Vagina (tissue), 2 donors: ENCODE measurements around the gene TOGARAM2. TPM values are rescaled to one million over a fixed set of nuclear protein-coding genes. Genes with fewer than 3 reads are reported as not detected.
"Not testable (repeated sequence)": the region's sequence is repeated elsewhere in the genome, so short reads cannot be mapped to it uniquely, and the experiment has no call there.

Source experiments
- DNase-seq, 2 donors: peaks; one replicate each; pipeline ENCODE4 v3.0.0-alpha.2; 2017; ENCODE audit errors: extremely low spot score in 2 of 2
- H3K27ac ChIP-seq: fragments of 200-600 bp; sonication (generic); one replicate; pipeline ENCODE4 v1.5.1; 2019
- H3K27me3 ChIP-seq: fragments of 200-600 bp; sonication (generic); one replicate; pipeline ENCODE4 v1.5.1; 2019
- H3K36me3 ChIP-seq, 2 donors: fragments of 200-600 bp; sonication (generic); one replicate each; pipeline ENCODE4 v1.5.1; 2017 to 2019
- H3K4me1 ChIP-seq: fragments of 200-600 bp; sonication (generic); one replicate; pipeline ENCODE4 v1.5.1; 2019
- H3K4me3 ChIP-seq, 2 donors: fragments of 200-600 bp; sonication (generic); 1 replicate in 1 of 2; 2 replicates in 1 of 2; pipeline ENCODE4 v1.5.1; 2016 to 2019
- H3K9me3 ChIP-seq: fragments of 200-600 bp; sonication (generic); one replicate; pipeline ENCODE4 v1.5.1; 2019
- POLR2A ChIP-seq, 2 donors: fragments of 450-650 bp; IDR thresholded peaks; one replicate each; pipeline ENCODE4 v1.6.1; 2017; ENCODE audit warnings: antibody characterized with exemption in 2 of 2, mild to moderate bottlenecking in 2 of 2, moderate library complexity in 2 of 2
- POLR2AphosphoS5 ChIP-seq, 2 donors: sonication (generic); formaldehyde crosslinking; IDR thresholded peaks; one replicate each; pipeline ENCODE4 v1.9.0; 2017; ENCODE audit warnings: antibody characterized with exemption in 2 of 2, mild to moderate bottlenecking in 2 of 2, low read depth in 1 of 2; ENCODE audit not compliant: insufficient read depth in 1 of 2
- intact Hi-C: fragments of 100-400 bp; cut with DNase I; formaldehyde crosslinking; loops from one replicate; pipeline ENCODE4 v1.15.1; 2023
- total RNA-seq: library from RNA; depleted of rRNA; stranded (reverse); fragments of >200 nt; gene quantifications from one replicate; pipeline ENCODE4 v1.2.3, GENCODE V29; 2016
- TF ChIP-seq, protein P1 (sequence below), 3 experiments: fragments of 450-650 bp in 2 of 3; fragments of 200-600 bp in 1 of 3; sonication (generic) in 1 of 3; IDR thresholded peaks; one replicate each; pipeline ENCODE4 v1.5.1; 2017 to 2019; ENCODE audit warnings: antibody characterized with exemption in 3 of 3, mild to moderate bottlenecking in 2 of 3, moderate library complexity in 2 of 3

The TOGARAM2 gene
- total RNA-seq, 1 donor from 2014 or later = under 0.01 TPM

GRCh38 chr2:28975671-28976070 is 5.4 kb upstream of the TOGARAM2 start:
- no peak overlapping the region for H3K4me3 ChIP-seq
- H3K27me3 ChIP-seq = no peaks in the 10 kb centered on the region
- intact Hi-C loops = no loop called here
- TF ChIP-seq POLR2A (IDR thresholded peaks at IDR 0.05) = no peak
- TF ChIP-seq, protein P1, sequence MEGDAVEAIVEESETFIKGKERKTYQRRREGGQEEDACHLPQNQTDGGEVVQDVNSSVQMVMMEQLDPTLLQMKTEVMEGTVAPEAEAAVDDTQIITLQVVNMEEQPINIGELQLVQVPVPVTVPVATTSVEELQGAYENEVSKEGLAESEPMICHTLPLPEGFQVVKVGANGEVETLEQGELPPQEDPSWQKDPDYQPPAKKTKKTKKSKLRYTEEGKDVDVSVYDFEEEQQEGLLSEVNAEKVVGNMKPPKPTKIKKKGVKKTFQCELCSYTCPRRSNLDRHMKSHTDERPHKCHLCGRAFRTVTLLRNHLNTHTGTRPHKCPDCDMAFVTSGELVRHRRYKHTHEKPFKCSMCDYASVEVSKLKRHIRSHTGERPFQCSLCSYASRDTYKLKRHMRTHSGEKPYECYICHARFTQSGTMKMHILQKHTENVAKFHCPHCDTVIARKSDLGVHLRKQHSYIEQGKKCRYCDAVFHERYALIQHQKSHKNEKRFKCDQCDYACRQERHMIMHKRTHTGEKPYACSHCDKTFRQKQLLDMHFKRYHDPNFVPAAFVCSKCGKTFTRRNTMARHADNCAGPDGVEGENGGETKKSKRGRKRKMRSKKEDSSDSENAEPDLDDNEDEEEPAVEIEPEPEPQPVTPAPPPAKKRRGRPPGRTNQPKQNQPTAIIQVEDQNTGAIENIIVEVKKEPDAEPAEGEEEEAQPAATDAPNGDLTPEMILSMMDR (IDR thresholded peaks at IDR 0.05) = no peak
- TF ChIP-seq POLR2AphosphoS5 (IDR thresholded peaks at IDR 0.05; ENCODE audit: insufficient read depth in 1 of 2, low read depth in 1 of 2) = no peak
- no peak overlapping the region for H3K27ac ChIP-seq
- no peaks in the 10 kb centered on the region for H3K36me3 ChIP-seq
- no peak for DNase-seq
- H3K9me3 ChIP-seq = no peaks in the 10 kb centered on the region
- H3K4me1 ChIP-seq = no peaks in the 10 kb centered on the region

GRCh38 chr2:28976584-28976983 is 4.5 kb upstream of the TOGARAM2 start:
- H3K9me3 ChIP-seq = no peaks in the 10 kb centered on the region
- TF ChIP-seq, protein P1 (IDR thresholded peaks at IDR 0.05) = no peak
- TF ChIP-seq POLR2A (IDR thresholded peaks at IDR 0.05) (no peak), POLR2AphosphoS5 (IDR thresholded peaks at IDR 0.05; ENCODE audit: insufficient read depth in 1 of 2, low read depth in 1 of 2) (no peak)
- H3K4me3 ChIP-seq = no peak overlapping the region
- H3K27me3 ChIP-seq = no peaks in the 10 kb centered on the region
- H3K4me1 ChIP-seq = no peaks in the 10 kb centered on the region
- DNase-seq = no peak
- no peak overlapping the region for H3K27ac ChIP-seq
- no peaks in the 10 kb centered on the region for H3K36me3 ChIP-seq
- intact Hi-C loops = no loop called here

- Histone ChIP-seq H3K36me3 (no peaks in the 10 kb centered on the region), H3K4me3 (no peak overlapping the region), H3K4me1 (no peaks in the 10 kb centered on the region), H3K27me3 (no peaks in the 10 kb centered on the region), H3K27ac (no peak overlapping the region), H3K9me3 (no peaks in the 10 kb centered on the region)
- DNase-seq = no peak
- TF ChIP-seq POLR2AphosphoS5 (IDR thresholded peaks at IDR 0.05; ENCODE audit: insufficient read depth in 1 of 2, low read depth in 1 of 2) (no peak), POLR2A (IDR thresholded peaks at IDR 0.05) (no peak)
- TF ChIP-seq, protein P1 (IDR thresholded peaks at IDR 0.05) = no peak
- intact Hi-C loops = no loop called here
Observed at GRCh38 chr2:28977176-28977875, 3.8 kb upstream of the TOGARAM2 start.

DNA sequence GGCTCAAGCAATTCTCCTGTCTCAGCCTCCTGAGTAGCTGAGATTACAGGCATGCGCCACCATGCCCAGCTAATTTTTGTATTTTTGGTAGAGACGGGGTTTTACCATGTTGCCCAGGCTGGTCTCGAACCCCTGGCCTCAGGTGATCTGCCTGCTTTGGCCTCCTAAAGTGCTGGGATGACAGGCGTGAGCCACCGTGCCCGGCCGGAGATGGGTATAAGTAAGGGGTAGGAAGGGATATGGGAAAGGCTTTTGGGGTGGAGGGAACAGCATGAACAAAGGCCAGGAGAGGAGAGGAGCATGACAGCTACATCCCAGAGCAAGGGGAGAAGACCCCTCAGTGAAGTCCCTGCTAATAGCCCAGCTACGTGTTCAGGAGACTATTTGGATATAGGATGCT is 3.1 kb upstream of the TOGARAM2 start:
- H3K4me1 ChIP-seq, H3K27me3 ChIP-seq, H3K9me3 ChIP-seq, H3K27ac ChIP-seq, H3K4me3 ChIP-seq, intact Hi-C loops, DNase-seq, H3K36me3 ChIP-seq: not testable (repeated sequence)

DNA sequence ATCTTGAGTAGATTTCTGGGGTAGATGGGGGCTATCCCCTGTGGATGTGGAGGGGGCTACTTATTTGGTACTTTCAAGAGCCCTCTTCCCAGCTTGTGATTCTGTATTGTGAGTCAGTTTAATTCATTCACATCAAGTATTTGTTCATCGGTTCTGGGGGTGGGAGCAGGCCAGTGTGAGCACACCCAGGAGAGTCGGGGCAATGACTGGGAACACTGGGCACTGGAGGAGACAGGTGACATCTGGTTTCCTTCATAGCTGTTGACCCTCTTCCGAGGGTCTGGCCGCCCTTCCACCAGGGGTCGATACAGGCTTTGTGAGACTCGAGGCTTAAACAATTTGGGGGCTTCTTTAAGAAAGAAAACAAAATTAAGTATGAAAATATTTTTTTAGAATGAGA is 2.5 kb upstream of the TOGARAM2 start:
- intact Hi-C loops = no loop called here
- Histone ChIP-seq H3K4me1 (no peaks in the 10 kb centered on the region), H3K4me3 (no peak overlapping the region), H3K36me3 (no peaks in the 10 kb centered on the region), H3K9me3 (no peaks in the 10 kb centered on the region), H3K27me3 (no peaks in the 10 kb centered on the region), H3K27ac (no peak overlapping the region)
- TF ChIP-seq POLR2AphosphoS5 (IDR thresholded peaks at IDR 0.05; ENCODE audit: insufficient read depth in 1 of 2, low read depth in 1 of 2) (no peak), POLR2A (IDR thresholded peaks at IDR 0.05) (no peak)
- TF ChIP-seq, protein P1 (IDR thresholded peaks at IDR 0.05) = no peak
- no peak for DNase-seq
